Tibial nerve (tissue), 3 donors: ENCODE measurements around the gene SPINK9.

ENCODE experiments used
- POLR2A ChIP-seq, 2 donors: fragments of 450-650 bp; IDR thresholded peaks; one replicate each; pipeline ENCODE4 v1.6.1; 2017; ENCODE audit warnings: antibody characterized with exemption in 2 of 2, mild to moderate bottlenecking in 2 of 2, moderate library complexity in 2 of 2
- TF ChIP-seq, protein P1 (sequence below), 5 experiments: fragments of 200-600 bp in 3 of 5; fragments of 450-650 bp in 2 of 5; sonication (generic) in 3 of 5; IDR thresholded peaks; one replicate each; pipeline ENCODE4 v1.5.1; 2016 to 2019; ENCODE audit warnings: antibody characterized with exemption in 5 of 5, mild to moderate bottlenecking in 3 of 5, moderate library complexity in 2 of 5

DNA sequence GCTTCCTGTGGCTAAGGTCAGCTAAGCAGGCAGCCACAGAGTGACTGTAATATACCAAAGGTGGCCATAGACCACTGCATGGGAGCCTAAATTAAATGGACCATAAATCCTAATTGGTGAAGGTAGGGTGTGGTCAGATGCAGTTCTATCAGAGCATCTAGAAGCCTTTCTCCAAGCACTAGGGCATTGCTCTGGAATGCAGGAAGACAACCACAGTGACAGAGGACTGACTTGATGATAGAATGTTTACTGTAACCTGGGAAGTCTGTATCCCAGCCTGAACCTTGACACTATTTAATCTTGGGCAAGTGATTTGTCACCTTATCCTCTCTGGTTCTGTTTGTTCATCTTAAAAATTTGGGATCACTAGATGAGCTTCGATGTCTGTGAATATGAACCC is 50.7 kb downstream of the SPINK9 start:
- TF ChIP-seq, protein P1, sequence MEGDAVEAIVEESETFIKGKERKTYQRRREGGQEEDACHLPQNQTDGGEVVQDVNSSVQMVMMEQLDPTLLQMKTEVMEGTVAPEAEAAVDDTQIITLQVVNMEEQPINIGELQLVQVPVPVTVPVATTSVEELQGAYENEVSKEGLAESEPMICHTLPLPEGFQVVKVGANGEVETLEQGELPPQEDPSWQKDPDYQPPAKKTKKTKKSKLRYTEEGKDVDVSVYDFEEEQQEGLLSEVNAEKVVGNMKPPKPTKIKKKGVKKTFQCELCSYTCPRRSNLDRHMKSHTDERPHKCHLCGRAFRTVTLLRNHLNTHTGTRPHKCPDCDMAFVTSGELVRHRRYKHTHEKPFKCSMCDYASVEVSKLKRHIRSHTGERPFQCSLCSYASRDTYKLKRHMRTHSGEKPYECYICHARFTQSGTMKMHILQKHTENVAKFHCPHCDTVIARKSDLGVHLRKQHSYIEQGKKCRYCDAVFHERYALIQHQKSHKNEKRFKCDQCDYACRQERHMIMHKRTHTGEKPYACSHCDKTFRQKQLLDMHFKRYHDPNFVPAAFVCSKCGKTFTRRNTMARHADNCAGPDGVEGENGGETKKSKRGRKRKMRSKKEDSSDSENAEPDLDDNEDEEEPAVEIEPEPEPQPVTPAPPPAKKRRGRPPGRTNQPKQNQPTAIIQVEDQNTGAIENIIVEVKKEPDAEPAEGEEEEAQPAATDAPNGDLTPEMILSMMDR (IDR thresholded peaks at IDR 0.05): no peak
- TF ChIP-seq POLR2A (IDR thresholded peaks at IDR 0.05): no peak
